ENCODE data around the gene AKR1C3.
"Not testable (repeated sequence)": the region's sequence is repeated elsewhere in the genome, so short reads cannot be mapped to it uniquely, and the experiment has no call there.

The AKR1C3 gene

GRCh38 chr10:5094265-5095205 is at the start of gene AKR1C3:
TSS of gene AKR1C3 (plus strand) at chr10:5094414. CDS start at chr10:5094445, 31 bp downstream.
- in situ Hi-C loops (cut with MboI; ENCODE audit: low sequenced_read_pairs), result no loop called here

- in situ Hi-C loops (cut with MboI; ENCODE audit: low sequenced_read_pairs), result no loop called here
Measured at GRCh38 chr10:5045095-5045494, 49.1 kb upstream of the AKR1C3 start.

- in situ Hi-C loops (cut with MboI; ENCODE audit: low sequenced_read_pairs), result no loop called here
Measured at GRCh38 chr10:5046410-5046809, 47.8 kb upstream of the AKR1C3 start.

GRCh38 chr10:5047055-5047454 is 47.2 kb upstream of the AKR1C3 start:
- in situ Hi-C loops (cut with MboI; ENCODE audit: low sequenced_read_pairs), result not testable (repeated sequence)

GRCh38 chr10:5047912-5048628 is 46.1 kb upstream of the AKR1C3 start:
- in situ Hi-C loops (cut with MboI; ENCODE audit: low sequenced_read_pairs), result no loop called here

GRCh38 chr10:5052951-5053500 is 41.2 kb upstream of the AKR1C3 start:
- in situ Hi-C loops (cut with MboI; ENCODE audit: low sequenced_read_pairs), result not testable (repeated sequence)

GRCh38 chr10:5054831-5055230 is 39.4 kb upstream of the AKR1C3 start:
- in situ Hi-C loops (cut with MboI; ENCODE audit: low sequenced_read_pairs), result not testable (repeated sequence)

GRCh38 chr10:5059267-5059666 is 34.9 kb upstream of the AKR1C3 start:
- in situ Hi-C loops (cut with MboI; ENCODE audit: low sequenced_read_pairs), result not testable (repeated sequence)

GRCh38 chr10:5060791-5061190 is 33.4 kb upstream of the AKR1C3 start:
- in situ Hi-C loops (cut with MboI; ENCODE audit: low sequenced_read_pairs), result not testable (repeated sequence)

GRCh38 chr10:5064656-5065055 is 29.6 kb upstream of the AKR1C3 start:
- in situ Hi-C loops (cut with MboI; ENCODE audit: low sequenced_read_pairs), result no loop called here

- in situ Hi-C loops (cut with MboI; ENCODE audit: low sequenced_read_pairs), result no loop called here
Measured at GRCh38 chr10:5068274-5068984, 25.8 kb upstream of the AKR1C3 start.

- in situ Hi-C loops (cut with MboI; ENCODE audit: low sequenced_read_pairs), result no loop called here
Measured at GRCh38 chr10:5070648-5071410, 23.4 kb upstream of the AKR1C3 start.

GRCh38 chr10:5071411-5072198 is 22.6 kb upstream of the AKR1C3 start:
- in situ Hi-C loops (cut with MboI; ENCODE audit: low sequenced_read_pairs), result no loop called here

GRCh38 chr10:5073659-5074058 is 20.6 kb upstream of the AKR1C3 start:
- in situ Hi-C loops (cut with MboI; ENCODE audit: low sequenced_read_pairs), result no loop called here

GRCh38 chr10:5076615-5077014 is 17.6 kb upstream of the AKR1C3 start:
- in situ Hi-C loops (cut with MboI; ENCODE audit: low sequenced_read_pairs), result no loop called here

- in situ Hi-C loops (cut with MboI; ENCODE audit: low sequenced_read_pairs), result no loop called here
Measured at GRCh38 chr10:5078547-5079180, 15.6 kb upstream of the AKR1C3 start.

GRCh38 chr10:5079306-5079830 is 14.8 kb upstream of the AKR1C3 start:
- in situ Hi-C loops (cut with MboI; ENCODE audit: low sequenced_read_pairs), result no loop called here

GRCh38 chr10:5079836-5080235 is 14.4 kb upstream of the AKR1C3 start:
- in situ Hi-C loops (cut with MboI; ENCODE audit: low sequenced_read_pairs), result no loop called here

GRCh38 chr10:5081091-5081490 is 13.1 kb upstream of the AKR1C3 start:
- in situ Hi-C loops (cut with MboI; ENCODE audit: low sequenced_read_pairs), result no loop called here

Measured in HL-60/S4 treated with phorbol 12-myristate 13-acetate at 8.2 ng/mL for 4 days and 3 days (cell line).